Amygdala (tissue), 56 donors: ENCODE results near the gene C17orf107.

Experiments
- DNase-seq, 56 donors: peaks; one replicate each; lab custom pipeline; 2025; lab: John Stamatoyannopoulos, UW

C17orf107 gene

GRCh38 chr17:4870855-4871254 is 28.5 kb upstream of the C17orf107 start:
- DNase-seq = no peak

- peak in 23 of 56 donors; percentile 13 to 60 (median 30) for DNase-seq
These were observed 26.6 kb upstream of the C17orf107 start for GRCh38 chr17:4872786-4873185.

GRCh38 chr17:4877089-4877488 is 22.2 kb upstream of the C17orf107 start:
- DNase-seq = peak in 36 of 56 donors; percentile 11 to 76 (median 48)

- DNase-seq = peak in 1 of 56 donors; percentile 29
These were observed 19.7 kb upstream of the C17orf107 start for GRCh38 chr17:4879601-4880000.

- no peak for DNase-seq
These were observed 18.5 kb upstream of the C17orf107 start for GRCh38 chr17:4880857-4881256.

GRCh38 chr17:4881761-4882555 is 17.4 kb upstream of the C17orf107 start:
- DNase-seq = peak in 36 of 56 donors; percentile 17 to 79 (median 48)

GRCh38 chr17:4884489-4884888 is 14.8 kb upstream of the C17orf107 start:
- no peak for DNase-seq

GRCh38 chr17:4886830-4887229 is 12.5 kb upstream of the C17orf107 start:
- DNase-seq = no peak

- DNase-seq = no peak
These were observed 11.8 kb upstream of the C17orf107 start for GRCh38 chr17:4887581-4887980.

GRCh38 chr17:4891411-4892410 is 7.6 kb upstream of the C17orf107 start:
- DNase-seq = no peak

GRCh38 chr17:4892499-4893221 is 6.7 kb upstream of the C17orf107 start:
- DNase-seq = no peak

- no peak for DNase-seq
These were observed 6.1 kb upstream of the C17orf107 start for GRCh38 chr17:4893272-4893671.

GRCh38 chr17:4893721-4894560 is 5.4 kb upstream of the C17orf107 start:
- no peak for DNase-seq

- no peak for DNase-seq
These were observed 4.2 kb upstream of the C17orf107 start for GRCh38 chr17:4895121-4895520.

- no peak for DNase-seq
These were observed 3.5 kb upstream of the C17orf107 start for GRCh38 chr17:4895657-4896331.

GRCh38 chr17:4896332-4897197 is 2.8 kb upstream of the C17orf107 start:
- no peak for DNase-seq

- DNase-seq = peak in 1 of 56 donors; percentile 21
These were observed 2.1 kb upstream of the C17orf107 start for GRCh38 chr17:4897198-4897687.

- DNase-seq = no peak
These were observed 1.6 kb upstream of the C17orf107 start for GRCh38 chr17:4897785-4898184.
